ENCODE data around the gene MRGPRX2. TPM values are rescaled to one million over a fixed set of nuclear protein-coding genes. Genes with fewer than 3 reads are reported as not detected.

MRGPRX2 gene
- total and polyA plus RNA-seq, 10 of the 15 experiments (the other 5 are each of a cell fraction or from before 2014, with no cell fraction given): 0.03 to 0.11 TPM; not detected in 8

DNA sequence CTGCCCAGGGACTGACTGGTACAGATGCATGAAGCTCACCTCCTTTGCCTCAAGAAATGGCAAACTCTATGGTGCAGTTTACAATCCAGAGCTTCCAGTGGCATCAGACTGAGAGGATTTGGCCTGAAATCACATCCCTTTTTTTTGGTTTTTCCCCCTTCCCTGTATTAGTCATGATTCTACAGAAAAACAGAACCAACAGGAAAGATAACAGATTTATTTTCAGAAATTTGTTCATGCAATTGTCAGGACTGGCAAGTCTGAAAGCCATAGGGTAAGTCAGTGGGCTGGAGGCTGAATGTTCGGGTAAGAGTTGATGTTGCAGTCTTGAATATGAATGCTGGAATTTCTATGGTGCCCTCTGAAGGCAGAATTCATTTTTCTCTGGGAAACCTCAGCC lies 44.5 kb upstream of the MRGPRX2 start:
- H3K36me3 ChIP-seq (ENCODE audit: control insufficient read depth in 2 of 2, insufficient read depth in 2 of 2, low read length in 1 of 2): no peaks in the 10 kb centered on the region
- no peaks in the 10 kb centered on the region; the same call in 2 of the 3 replicates for H3K9me3 ChIP-seq (replicated peaks; ENCODE audit: control insufficient read depth, insufficient read depth, low read length)
- CTCF ChIA-PET: interaction anchor here (2.0 kb wide), 1 partner anchor 28 kb away, joined by 14 read pairs; no protein-coding TSS in a partner anchor
- H3K9ac ChIP-seq (ENCODE audit: control insufficient read depth, insufficient read depth, low read length): no peak overlapping the region
- no peak overlapping the region for H3K4me3 ChIP-seq
- no peak overlapping the region for H3K4me2 ChIP-seq (ENCODE audit: control insufficient read depth, insufficient read depth)
- ATAC-seq: no peak
- H3K27ac ChIP-seq (ENCODE audit: control insufficient read depth, insufficient read depth): no peak overlapping the region
- SMC1A ChIA-PET (ENCODE audit: uncharacterized antibody, unreplicated experiment): no interaction called here
- RAD21 ChIA-PET (ENCODE audit: unreplicated experiment): no interaction called here
- intact Hi-C loops (cut with micrococcal nuclease; ENCODE audit: unreplicated experiment) (no loop called here), in situ Hi-C loops (cut with MboI) (no loop called here)
- POLR2A ChIA-PET: no interaction called here
- no peak overlapping the region for H2AFZ ChIP-seq (ENCODE audit: control insufficient read depth, low read depth, low read length)
- no peaks in the 10 kb centered on the region for H4K20me1 ChIP-seq (ENCODE audit: control insufficient read depth, insufficient read depth)
- FAIRE-seq: no peak
- 6% methylated on average over 1 of the region's 1 CpG for WGBS (ENCODE audit: insufficient coverage, insufficient replicate concordance, low lambda C conversion rate, missing lambda C conversion rate)
- no peak for DNase-seq (ENCODE audit: low read depth, low spot score)
- no peaks in the 10 kb centered on the region for H3K27me3 ChIP-seq (replicated peaks in 1 of 2; ENCODE audit: control insufficient read depth in 2 of 2, insufficient read depth in 2 of 2, low read length in 1 of 2)
- H3K4me1 ChIP-seq (ENCODE audit: control insufficient read depth, insufficient read depth, low read length): no peaks in the 10 kb centered on the region
- H3K79me2 ChIP-seq (ENCODE audit: control insufficient read depth, insufficient read depth, low read length): no peaks in the 10 kb centered on the region
- no TSS peak for BruUV-seq (replicated peaks)
- TF ChIP-seq, protein P1, sequence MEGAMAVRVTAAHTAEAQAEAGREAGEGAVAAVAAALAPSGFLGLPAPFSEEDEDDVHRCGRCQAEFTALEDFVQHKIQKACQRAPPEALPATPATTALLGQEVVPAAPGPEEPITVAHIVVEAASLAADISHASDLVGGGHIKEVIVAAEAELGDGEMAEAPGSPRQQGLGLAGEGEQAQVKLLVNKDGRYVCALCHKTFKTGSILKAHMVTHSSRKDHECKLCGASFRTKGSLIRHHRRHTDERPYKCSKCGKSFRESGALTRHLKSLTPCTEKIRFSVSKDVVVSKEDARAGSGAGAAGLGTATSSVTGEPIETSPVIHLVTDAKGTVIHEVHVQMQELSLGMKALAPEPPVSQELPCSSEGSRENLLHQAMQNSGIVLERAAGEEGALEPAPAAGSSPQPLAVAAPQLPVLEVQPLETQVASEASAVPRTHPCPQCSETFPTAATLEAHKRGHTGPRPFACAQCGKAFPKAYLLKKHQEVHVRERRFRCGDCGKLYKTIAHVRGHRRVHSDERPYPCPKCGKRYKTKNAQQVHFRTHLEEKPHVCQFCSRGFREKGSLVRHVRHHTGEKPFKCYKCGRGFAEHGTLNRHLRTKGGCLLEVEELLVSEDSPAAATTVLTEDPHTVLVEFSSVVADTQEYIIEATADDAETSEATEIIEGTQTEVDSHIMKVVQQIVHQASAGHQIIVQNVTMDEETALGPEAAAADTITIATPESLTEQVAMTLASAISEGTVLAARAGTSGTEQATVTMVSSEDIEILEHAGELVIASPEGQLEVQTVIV (IDR thresholded peaks at IDR 0.05; ENCODE audit: borderline replicate concordance, partially characterized antibody): no peak
- TF ChIP-seq DPF2 (IDR thresholded peaks at IDR 0.05) (no peak), TBL1XR1 (IDR thresholded peaks at IDR 0.05; ENCODE audit: low read depth, low read length) (no peak), RBBP5 (conservative IDR thresholded peaks at IDR 0.05) (no peak), BCL11A (IDR thresholded peaks at IDR 0.05; ENCODE audit: low read depth, low read length) (no peak), PML (IDR thresholded peaks at IDR 0.05; ENCODE audit: low read length) (no peak), MXI1 (IDR thresholded peaks at IDR 0.05; ENCODE audit: low read depth, low read length) (no peak), SREBF2 (IDR thresholded peaks at IDR 0.05; ENCODE audit: low read length) (no peak), SREBF1 (IDR thresholded peaks at IDR 0.05; ENCODE audit: low read length) (no peak)
- TF ChIP-seq, protein P2, sequence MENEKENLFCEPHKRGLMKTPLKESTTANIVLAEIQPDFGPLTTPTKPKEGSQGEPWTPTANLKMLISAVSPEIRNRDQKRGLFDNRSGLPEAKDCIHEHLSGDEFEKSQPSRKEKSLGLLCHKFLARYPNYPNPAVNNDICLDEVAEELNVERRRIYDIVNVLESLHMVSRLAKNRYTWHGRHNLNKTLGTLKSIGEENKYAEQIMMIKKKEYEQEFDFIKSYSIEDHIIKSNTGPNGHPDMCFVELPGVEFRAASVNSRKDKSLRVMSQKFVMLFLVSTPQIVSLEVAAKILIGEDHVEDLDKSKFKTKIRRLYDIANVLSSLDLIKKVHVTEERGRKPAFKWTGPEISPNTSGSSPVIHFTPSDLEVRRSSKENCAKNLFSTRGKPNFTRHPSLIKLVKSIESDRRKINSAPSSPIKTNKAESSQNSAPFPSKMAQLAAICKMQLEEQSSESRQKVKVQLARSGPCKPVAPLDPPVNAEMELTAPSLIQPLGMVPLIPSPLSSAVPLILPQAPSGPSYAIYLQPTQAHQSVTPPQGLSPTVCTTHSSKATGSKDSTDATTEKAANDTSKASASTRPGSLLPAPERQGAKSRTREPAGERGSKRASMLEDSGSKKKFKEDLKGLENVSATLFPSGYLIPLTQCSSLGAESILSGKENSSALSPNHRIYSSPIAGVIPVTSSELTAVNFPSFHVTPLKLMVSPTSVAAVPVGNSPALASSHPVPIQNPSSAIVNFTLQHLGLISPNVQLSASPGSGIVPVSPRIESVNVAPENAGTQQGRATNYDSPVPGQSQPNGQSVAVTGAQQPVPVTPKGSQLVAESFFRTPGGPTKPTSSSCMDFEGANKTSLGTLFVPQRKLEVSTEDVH (IDR thresholded peaks at IDR 0.05; ENCODE audit: low read depth, partially characterized antibody): no peak
- TF ChIP-seq, protein P3, sequence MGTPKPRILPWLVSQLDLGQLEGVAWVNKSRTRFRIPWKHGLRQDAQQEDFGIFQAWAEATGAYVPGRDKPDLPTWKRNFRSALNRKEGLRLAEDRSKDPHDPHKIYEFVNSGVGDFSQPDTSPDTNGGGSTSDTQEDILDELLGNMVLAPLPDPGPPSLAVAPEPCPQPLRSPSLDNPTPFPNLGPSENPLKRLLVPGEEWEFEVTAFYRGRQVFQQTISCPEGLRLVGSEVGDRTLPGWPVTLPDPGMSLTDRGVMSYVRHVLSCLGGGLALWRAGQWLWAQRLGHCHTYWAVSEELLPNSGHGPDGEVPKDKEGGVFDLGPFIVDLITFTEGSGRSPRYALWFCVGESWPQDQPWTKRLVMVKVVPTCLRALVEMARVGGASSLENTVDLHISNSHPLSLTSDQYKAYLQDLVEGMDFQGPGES (IDR thresholded peaks at IDR 0.05): no peak
- TF ChIP-seq, protein P4, sequence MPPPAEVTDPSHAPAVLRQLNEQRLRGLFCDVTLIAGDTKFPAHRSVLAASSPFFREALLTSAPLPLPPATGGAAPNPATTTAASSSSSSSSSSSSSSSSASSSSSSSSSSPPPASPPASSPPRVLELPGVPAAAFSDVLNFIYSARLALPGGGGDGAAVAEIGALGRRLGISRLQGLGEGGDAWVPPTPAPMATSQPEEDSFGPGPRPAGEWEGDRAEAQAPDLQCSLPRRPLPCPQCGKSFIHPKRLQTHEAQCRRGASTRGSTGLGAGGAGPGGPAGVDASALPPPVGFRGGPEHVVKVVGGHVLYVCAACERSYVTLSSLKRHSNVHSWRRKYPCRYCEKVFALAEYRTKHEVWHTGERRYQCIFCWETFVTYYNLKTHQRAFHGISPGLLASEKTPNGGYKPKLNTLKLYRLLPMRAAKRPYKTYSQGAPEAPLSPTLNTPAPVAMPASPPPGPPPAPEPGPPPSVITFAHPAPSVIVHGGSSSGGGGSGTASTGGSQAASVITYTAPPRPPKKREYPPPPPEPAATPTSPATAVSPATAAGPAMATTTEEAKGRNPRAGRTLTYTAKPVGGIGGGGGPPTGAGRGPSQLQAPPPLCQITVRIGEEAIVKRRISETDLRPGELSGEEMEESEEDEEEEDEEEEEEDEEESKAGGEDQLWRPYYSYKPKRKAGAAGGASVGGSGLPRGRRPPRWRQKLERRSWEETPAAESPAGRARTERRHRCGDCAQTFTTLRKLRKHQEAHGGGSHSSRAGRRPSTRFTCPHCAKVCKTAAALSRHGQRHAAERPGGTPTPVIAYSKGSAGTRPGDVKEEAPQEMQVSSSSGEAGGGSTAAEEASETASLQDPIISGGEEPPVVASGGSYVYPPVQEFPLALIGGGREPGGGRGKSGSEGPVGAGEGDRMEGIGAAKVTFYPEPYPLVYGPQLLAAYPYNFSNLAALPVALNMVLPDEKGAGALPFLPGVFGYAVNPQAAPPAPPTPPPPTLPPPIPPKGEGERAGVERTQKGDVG (CRISPR knock-in tag; IDR thresholded peaks at IDR 0.05): no peak
- TF ChIP-seq, protein P5, sequence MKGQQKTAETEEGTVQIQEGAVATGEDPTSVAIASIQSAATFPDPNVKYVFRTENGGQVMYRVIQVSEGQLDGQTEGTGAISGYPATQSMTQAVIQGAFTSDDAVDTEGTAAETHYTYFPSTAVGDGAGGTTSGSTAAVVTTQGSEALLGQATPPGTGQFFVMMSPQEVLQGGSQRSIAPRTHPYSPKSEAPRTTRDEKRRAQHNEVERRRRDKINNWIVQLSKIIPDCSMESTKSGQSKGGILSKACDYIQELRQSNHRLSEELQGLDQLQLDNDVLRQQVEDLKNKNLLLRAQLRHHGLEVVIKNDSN (IDR thresholded peaks at IDR 0.05; ENCODE audit: borderline replicate concordance, extremely low read length, insufficient read depth, low read depth, low read length): no peak

Measured in GM12878 (cell line).